NCI-H1930 (cell line): ENCODE results near the gene TUBGCP3.
A peak's percentile ranks its signal among the peaks of the same experiment; 100 is the strongest.
"Not testable (repeated sequence)": the region's sequence is repeated elsewhere in the genome, so short reads cannot be mapped to it uniquely, and the experiment has no call there.

Source experiments
- DNase-seq, 2 experiments: peaks; one replicate each; lab custom pipeline; 2025; lab: John Stamatoyannopoulos, UW

TUBGCP3 gene

DNA sequence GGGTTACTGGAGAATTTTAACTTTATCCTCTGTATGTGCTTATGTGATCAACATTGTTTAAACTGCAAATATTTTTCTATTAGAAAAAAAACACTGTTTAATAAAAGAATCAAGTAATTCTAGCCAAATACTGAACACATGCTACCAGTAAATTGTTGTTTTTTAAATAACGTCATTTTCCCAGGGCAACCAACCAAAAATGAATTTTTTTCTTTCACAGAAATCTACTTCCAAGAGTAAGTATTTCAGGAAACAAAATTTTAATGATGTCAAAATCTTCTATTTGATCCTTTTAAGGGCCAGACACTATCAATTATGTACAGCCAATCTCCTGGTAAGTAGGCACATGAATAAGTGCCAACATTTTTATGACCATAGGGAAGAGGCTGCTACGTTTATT, 57.1 kb downstream of the TUBGCP3 start:
- no peak for DNase-seq

DNA sequence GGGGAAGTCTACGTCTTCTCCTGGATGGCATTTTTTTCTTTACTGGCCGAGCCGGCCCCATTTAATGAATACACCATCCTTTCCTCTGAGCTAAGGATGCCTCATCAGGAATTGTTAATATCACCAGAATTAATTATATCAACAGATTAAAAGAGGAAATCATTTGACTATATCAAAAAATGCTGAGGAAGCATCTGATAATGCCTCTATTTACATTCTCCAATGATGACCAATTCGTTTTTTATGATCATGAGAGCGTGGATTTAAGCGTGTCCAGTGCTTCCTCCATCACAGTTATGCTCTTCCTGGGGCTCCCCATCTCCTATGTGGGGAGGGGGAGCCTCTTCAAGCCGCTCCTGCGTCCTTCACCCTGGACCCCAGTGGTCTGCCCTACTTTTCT, 58.7 kb downstream of the TUBGCP3 start:
- DNase-seq: no peak

DNA sequence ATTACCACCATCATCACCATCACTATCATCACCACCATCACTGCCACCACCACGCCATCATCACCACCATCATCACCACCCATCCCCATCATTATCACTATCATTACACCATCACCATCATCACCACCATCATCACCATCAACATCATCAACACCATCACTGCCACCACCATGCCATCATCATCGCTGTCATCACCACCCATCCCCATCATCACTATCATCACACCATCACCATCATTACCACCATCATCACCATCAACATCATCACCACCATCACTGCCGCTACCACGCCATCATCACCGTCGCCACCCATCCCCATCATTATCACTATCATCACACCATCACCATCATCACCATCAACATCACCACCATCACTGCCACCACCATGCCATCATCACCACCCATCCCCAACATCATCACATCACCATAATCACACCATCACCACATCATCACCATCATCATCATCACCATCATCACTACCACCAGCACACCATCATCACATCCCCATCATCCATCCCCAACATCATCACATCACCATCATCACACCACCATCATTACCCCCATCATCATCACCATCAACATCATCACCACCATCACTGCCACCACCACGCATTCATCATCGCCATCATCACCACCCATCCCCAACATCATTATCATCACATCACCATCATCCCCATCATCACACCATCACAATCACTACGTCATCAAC, 61.7 kb downstream of the TUBGCP3 start:
- DNase-seq: no peak

GRCh38 chr13:112525356-112525945, 62.5 kb downstream of the TUBGCP3 start:
- no peak for DNase-seq

DNA sequence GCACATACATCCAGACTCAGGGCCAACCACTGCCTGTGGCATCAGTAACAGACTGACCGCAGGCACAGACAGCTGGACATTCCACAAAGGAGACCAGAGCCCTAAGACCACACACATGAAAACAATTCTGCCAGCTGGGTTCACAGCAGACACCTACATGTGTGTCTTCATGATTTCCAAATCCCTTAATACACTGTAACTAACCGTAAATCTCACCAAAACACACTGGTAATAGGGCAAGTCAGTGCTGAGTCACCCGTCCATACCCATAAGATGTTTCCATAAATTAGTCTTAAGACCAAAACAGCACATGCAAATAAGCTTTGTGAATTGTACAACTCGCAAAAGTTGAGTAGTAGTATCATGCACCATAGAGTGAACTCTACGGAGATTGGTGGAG, 65.4 kb downstream of the TUBGCP3 start:
- no peak for DNase-seq

- no peak for DNase-seq
Measured at GRCh38 chr13:112521073-112521685, 66.8 kb downstream of the TUBGCP3 start.

DNA sequence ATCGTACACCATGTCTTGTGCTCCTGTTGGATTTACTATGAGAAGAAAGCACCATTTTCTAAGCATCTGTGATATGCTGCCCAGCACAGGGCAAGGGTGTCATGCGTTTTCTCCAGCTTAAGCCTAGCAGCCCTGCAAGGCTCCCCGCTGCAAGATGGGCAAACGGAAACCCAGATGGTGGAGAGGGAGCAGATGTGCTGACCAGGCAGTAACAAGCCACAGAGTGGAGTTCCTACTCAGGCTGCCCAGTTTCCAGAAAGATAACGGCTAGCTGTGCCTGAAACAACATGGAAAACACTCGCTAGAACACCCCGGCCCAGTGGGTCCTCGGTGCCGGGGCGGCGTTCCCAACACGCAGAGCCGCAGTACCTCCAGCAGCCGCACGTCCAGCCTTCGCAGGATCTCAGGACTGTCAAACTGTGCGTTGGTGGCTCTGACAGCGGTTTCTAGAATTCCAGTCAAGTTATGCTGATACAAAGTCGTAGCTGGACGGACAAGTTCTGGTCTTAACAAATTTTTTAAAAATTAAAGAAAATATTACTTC, 68.4 kb downstream of the TUBGCP3 start:
- no peak for DNase-seq

DNA sequence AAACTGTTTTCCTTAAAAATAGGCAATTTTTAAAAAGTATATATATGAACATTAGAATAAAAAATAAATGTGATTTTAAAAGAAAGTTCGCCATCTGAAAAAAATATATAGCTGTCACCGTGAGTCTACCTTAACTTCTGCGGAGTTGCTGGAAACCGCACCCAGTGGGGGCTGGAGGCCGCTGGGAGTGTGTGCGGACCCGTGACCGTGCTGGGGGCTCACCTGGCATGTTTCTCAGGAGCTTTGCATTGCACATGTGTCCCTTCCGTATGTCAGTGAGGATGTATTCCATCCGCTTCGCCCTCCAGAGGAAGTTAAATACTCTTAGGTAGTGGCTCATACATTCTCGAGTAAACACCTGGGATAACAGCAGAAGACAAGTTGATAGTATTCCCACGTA, 71.7 kb downstream of the TUBGCP3 start:
- DNase-seq: no peak

DNA sequence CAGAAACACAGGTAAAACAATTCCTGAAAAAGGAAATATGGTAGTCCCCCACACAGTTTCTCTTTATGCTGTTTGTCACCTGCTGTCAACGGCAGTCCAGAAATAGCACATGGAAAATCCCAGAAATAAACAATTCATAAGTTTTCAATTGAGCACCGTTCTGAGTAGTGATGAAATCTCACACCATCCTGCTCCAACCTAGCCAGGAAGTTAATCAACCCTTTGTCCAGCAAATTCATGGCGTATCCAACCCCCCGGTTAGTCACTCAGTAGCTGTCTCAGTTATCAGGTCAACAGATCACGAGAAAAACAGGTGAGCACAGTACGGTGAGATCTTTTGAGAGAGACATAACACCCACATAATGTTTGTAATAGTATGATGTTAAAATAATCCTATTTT, 74.2 kb downstream of the TUBGCP3 start:
- no peak for DNase-seq

- no peak for DNase-seq
Measured at GRCh38 chr13:112510987-112511685, 76.8 kb downstream of the TUBGCP3 start.

- DNase-seq: peak; percentile 19 to 58
Measured at GRCh38 chr13:112510002-112510780, 77.8 kb downstream of the TUBGCP3 start.

DNA sequence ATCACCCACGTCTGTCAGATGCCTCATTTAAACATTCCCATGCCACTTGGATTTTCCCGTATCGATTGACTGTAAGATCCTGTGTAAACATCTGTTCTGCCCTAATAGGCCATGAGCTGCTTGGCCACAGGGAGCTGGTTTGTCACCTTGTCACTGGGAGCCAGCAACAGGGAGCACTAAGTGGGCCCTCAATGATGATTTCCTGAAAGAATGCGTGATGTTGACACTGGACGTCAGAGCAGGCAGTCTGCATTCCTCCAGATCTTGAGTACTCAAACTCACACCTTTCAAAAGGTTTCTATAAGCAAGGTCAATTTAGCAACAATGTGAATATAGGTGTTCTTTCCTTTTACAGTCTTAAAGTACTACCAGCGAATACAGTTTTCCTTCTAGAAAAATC, 78.8 kb downstream of the TUBGCP3 start:
- no peak for DNase-seq

GRCh38 chr13:112506046-112506445, 81.9 kb downstream of the TUBGCP3 start:
- no peak for DNase-seq

- DNase-seq: no peak
Measured at GRCh38 chr13:112496166-112496565, 91.8 kb downstream of the TUBGCP3 start.

GRCh38 chr13:112495465-112495864, 92.5 kb downstream of the TUBGCP3 start:
- no peak for DNase-seq

GRCh38 chr13:112489199-112489598, 98.8 kb downstream of the TUBGCP3 start:
- DNase-seq: no peak

GRCh38 chr13:112488343-112489050, 99.5 kb downstream of the TUBGCP3 start:
- not testable (repeated sequence) for DNase-seq

- no peak for DNase-seq
Measured at GRCh38 chr13:112487127-112487517, 100.8 kb downstream of the TUBGCP3 start.

- no peak for DNase-seq
Measured at GRCh38 chr13:112486386-112487126, 101.4 kb downstream of the TUBGCP3 start.

- DNase-seq: not testable (repeated sequence)
Measured at GRCh38 chr13:112485814-112486213, 102.1 kb downstream of the TUBGCP3 start.
